GM18868 (cell line): ENCODE measurements around the gene BCKDHA.

Experiments used
- ATAC-seq: cut with Tn5 transposase; IDR thresholded peaks from one replicate; pipeline ENCODE4 v1.9.1; 2021; ENCODE audit warnings: mild to moderate bottlenecking, moderate library complexity; ENCODE audit not compliant: unreplicated experiment

BCKDHA gene

DNA sequence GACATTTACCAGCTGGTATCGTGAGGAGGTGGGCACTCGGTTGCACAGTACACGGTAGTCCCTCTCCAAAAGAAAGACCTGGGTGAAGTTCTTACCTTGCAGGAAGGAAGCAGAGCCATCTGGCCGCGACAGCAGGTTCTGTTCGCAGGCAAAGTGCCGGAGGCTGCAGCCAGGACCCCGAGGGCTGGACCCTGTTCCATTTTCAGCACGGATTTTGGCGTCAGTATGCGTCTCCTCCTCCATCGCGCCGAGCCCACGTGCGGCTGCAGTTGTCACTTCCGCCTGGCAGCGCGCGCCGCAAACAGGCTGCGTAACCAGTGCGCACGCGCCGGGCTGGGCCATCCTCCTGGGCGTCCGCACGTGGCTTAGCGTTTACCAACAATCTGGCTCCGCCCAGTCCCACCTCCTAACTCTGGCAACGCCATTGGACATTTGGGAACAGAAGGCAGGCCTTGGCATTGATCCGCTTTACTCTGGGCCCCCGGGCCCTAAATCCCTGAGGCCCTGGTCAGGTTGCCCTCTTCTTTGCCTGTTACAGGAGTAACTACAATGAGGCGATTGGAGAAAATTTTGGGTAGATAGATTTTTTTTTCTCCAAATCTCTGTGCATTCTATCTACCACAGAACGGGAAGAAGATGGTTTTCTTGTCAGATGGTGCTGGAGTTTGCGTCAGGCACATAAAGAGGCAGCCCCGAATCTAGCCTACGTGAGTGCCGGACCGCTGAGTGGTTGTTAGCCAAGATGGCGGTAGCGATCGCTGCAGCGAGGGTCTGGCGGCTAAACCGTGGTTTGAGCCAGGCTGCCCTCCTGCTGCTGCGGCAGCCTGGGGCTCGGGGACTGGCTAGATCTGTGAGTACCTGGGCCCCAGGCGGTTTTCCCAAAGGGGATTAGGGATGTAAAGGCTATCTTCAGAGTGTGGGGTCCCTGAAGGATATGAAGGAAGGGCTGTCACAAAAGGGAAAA, at the start of gene BCKDHA, which contains the start of gene EXOSC5:
Gene BCKDHA (plus strand): TSS at position 733 of the 964 bp plus-strand sequence. CDS start 10 bp downstream, at position 743.
Gene EXOSC5 (minus strand): TSS at position 274 of the 964 bp plus-strand sequence. CDS start 31 bp downstream, at position 243.
- ATAC-seq: peak; percentile 89

DNA sequence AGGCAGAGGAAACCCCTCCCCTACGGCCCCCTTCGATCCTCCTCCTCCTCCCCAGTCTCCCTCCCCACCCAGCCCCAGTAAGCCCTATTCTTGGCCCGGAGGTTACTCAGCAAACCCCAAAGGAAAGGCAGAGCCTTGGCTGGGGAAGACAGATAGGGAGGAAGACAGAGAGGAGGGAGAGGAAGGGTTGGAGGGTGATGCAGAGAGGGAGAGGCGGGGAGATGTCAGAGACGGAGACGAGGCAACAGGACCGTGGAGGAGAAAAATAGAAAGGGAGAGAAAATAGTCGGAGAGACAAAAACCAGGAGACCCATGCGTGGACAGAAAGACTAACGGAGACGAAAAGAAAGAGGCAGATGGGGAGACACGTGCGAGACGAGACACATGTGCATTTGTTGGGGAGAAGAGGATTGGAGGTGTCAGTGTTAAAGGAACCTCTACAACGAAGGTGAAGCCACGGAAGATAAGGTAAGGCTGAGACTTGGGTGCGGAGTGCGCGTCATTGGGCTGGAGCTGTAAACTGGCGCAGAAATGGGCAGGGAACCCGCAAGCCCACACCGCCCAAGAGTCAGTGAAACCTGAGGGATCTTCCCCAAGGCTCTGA, 46.8 kb upstream of the BCKDHA start:
- no peak for ATAC-seq

DNA sequence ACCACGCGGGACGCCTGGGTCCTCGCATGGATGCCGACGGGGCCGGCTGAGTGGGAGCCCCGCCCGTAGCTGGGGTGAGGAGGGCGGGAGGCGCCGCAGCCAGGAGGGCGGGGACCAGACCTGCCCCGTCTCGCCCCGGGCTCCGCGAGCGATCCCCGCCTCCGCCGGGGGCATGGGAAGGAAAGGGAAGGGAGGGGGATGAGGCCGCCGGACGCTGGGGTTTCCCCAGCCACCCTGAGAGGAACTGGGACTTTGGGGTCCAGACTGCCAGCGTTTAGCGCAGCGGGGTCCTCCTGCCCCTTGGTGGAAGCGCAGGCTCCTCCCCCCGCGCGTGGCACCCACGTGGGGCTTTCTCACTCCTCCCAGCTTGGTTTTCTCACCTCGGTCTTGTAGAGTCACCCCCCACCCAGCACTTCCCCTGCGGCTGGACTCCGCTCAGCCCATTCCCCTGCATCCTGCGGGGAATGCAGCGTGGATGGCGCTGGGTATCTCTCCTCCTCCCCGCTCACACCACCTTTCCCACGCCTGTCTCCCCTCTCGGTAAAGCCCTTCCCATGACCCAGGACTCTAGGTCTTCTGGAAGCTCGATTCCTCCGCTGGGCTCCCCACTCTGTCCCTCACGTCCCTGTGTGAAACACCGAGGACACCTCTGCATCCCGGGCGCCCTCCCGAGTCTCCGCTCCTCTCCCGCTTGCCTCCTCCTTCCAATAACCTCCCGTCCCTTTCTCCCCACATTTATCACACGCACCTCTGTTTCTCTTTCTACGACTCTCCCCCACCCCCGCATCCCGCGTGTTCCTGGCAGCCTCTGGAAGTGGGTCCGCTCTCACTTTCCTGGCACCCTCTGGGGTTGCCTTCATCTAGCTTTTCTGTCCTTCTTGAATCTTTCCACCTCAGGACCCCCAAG, 46.0 kb upstream of the BCKDHA start:
- peak; percentile 41 for ATAC-seq

DNA sequence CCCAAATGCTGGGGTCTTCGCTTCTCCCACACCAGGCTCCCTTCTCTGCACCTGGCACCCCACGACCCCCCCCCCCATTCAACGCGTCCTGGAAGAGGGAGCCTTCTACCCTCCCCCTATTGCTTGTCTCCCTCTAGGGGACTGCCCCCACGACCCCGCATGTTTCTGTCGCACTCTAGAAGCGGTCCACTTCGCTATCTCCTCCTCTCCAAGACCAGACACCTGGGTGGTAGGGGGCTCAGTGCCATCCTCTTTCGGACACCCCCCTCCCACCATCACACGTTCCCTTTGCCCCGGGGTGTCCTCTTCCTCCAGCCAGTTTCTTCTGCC, 45.4 kb upstream of the BCKDHA start:
- ATAC-seq: no peak

GRCh38 chr19:41352609-41353465, 44.8 kb upstream of the BCKDHA start:
- ATAC-seq: no peak

DNA sequence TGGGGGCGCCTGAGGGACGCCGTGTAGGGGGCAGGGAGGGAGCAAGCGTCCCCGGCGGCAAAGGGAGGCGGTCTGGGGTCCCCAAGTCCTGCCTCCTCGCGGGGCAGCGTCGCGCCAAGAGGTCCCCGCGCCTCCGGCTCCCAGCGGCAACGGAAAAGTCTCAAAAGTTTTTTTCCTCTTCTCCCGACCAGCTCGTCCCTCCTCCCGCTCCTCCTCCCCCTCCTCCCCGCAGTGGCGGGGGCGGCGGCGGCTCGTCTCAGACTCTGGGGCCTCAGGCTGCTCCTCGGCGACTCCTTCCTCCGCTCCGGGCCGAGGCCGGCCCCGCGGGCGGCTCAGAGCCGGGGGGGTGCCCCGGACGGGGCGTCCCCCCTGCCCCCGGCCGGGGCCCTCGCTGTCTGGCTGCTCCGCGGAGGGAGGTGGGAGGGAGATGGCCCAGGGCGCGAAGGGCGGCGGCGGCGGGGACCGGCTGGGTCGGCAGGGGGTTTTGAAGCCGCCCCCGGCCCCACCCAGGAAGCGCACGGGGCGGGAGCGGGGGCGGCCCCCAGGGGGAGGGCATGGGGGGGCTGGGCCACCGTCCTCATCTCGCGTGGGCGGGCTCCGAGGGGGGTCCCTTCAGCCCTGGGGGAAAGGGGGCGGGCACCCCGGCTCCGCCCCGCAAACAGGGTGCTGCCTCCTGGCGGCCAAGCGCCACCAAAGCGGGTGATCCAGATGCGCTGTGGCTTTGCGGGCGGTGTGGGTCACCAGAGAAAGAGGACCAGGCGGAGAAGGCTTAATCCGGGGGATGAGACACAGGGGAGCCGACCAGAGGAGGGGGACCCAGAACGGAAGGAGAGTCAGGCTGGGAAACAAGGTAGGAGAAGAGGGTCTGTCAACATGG, 43.9 kb upstream of the BCKDHA start, which contains the start of gene TGFB1:
Gene TGFB1 (minus strand): TSS at position 457 of the 877 bp plus-strand sequence. CDS start 878 bp downstream, outside the sequence.
- ATAC-seq: peak; percentile 47

GRCh38 chr19:41354343-41354953, 43.2 kb upstream of the BCKDHA start:
- no peak for ATAC-seq

DNA sequence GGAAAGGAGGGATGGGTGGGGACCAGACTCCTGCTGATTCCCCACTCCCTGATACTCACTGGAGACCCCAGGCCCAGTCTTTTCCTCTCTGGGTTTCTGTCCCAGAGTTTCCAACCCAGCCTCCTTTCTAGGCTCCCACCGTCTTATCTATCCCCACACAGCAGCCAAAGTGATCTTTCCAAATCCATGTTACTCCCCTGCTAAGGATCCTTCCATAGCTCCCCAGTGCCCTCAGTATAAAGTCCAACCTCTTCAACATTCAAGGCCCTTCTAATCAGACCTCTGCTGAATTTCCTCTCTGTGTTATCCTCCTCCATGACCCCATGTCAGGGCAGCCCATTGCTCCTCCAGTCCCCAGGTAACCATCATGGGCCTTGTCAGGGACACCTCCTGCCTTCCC, 42.6 kb upstream of the BCKDHA start:
- ATAC-seq: no peak

DNA sequence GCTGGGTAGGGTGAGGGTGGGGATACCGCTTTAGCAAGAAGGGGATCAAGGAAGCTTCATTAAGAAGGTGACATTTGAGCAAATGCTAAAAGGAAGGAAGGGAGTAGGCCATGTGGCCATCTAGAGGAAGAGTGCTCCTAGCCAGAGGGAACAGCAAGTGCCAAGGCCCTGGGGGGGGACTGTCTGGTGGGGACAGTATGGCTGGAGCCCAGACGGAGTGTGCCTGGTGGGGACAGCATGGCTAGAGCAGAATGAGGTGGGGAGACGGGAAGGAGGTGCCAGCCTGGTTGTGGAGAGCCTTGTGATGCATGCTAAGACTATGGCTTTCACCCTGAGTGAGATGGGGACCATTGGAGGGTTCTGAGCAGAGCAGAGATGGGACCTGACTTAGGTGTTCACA, 41.8 kb upstream of the BCKDHA start:
- ATAC-seq: no peak

DNA sequence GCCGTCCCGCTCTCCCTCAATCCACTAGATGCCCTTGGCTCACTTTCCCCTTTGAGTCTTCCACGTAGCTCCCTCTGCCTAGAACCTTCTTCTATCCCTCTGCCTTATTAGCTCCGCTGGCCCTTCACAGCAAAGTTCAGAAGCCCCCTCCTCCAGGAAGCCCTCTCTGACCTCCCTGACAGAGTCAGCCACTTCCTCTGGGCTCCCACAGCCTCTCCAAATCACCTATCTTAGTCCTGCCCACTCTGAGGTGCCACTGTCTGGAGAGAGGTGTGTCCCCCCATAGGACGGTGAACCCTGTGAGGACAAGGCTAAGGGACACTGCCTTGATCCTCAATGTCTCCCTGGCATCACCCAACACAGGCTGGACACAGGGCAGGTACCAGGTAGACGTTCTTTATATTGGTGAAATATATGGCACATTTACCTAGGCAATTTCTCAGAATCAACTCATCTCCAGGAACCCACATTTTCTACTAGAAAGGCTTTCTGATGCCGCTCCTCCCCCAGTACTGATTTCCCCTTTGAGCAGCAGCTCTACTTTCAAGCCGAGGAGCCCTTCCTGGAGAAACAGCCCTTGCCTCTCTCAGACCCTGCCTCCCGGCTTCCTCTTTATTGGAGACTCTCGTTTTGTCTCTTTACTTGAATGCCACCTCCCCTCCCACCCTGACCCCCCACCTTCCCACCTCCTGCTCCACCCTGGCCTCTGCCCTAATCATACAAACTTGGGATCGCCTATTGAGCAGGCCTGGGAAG, 40.5 kb upstream of the BCKDHA start:
- ATAC-seq: no peak

DNA sequence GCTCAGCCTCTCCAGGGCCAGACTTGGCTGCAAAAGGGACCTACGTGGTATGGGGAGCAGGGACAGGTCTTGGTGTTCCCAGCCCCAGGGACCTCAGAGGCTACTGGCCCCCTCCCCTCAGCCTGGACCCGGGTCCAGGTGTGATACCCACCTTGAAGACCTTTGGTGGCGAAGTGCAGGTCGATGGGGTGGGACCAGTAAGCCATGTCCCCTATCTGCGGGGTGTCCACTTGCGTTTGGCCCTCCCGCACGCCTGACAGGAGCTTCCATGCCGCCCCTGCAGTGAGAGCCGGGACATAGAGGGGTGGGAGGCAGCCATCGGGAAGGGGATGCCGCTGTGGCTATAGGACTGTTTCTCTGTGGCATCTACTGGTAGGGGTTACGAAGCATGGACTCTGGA, 39.9 kb upstream of the BCKDHA start:
- no peak for ATAC-seq

- ATAC-seq: no peak
Observed at GRCh38 chr19:41359741-41360140, 37.9 kb upstream of the BCKDHA start.

DNA sequence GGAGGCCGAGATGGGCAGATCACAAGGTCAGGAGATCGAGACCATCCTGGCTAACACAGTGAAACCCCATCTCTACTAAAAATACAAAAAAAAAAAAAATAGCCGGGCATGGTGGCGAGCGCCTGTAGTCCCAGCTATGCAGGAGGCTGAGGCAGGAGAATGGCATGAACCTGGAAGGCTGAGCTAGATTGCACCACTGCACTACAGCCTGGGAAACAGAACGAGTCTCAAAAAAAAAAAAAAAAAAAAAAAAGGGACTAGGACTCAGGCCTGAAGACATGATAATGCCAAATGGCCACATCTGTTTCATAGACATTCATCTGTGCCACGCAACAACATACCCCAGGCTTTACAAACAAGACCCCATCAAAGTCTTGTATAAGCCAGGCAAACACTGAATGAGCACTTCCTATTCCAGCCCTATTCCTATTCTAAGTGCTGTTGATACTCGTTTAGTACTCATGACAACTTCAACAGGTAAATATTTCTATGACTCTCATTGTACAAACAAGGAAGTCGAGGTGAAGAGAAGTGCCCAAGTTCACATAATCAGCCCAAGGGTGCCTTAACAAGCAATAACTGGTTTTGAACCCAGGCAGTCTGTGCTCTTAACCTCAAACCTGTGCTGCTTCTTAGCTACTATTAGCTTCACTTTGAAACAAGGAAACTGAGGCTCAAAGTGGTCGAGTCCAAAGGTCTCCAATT, 35.3 kb upstream of the BCKDHA start:
- ATAC-seq: no peak

DNA sequence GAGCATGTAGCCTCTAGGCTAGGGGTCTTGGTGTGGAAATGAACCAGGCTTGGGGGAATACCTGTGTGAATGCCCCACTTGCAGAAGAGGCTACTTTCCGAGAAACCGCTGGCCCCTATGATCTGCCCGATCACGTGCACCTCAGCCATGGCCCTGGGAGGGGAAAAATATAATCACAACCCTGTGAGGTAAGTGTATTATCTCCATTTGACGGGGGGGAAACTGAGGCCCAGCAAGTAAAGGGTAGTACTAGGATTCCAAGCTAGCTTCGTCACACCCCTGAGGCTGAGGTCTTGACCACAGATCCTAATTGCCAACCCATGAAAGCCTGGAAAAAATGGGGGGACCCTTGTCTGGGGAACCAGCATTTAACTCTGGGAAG, 34.3 kb upstream of the BCKDHA start:
- no peak for ATAC-seq

DNA sequence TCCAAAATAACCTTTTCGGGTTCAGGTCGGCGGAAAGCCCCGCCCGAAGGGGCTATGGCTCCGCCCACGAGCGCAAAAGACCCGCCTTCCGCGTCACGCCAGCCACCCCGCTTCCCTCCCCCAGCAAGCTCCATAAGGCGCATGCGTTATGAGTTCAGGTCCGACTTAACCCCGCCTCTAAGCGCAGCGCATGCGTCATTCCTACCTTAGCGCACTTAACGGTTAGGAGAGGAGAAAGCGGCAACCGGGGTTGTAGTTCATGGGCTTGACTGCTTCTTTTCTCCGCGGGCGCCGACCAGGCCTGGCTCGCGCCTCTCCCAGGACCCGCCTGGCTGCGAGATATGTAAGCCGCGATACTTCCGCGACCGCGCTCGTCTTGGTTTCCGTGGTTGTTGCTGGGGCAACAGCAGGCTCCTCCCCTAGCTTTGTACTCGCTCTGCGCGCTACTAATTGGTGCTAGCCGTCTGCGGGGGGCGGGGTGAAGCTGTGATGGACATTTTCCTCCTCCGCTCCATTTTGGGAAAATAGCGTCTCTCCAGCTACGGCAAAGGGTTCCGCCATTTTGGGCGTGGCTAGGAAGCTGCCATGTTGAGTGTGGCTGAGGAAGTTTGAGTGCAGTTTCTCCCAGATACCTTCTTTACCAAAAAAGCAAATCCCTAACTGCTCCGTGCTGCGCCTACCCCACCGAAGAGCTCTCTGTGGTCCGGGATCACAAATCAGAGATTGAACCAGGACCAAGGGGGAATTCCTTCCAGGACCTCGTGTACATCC, 33.7 kb upstream of the BCKDHA start, which contains the start of gene B9D2:
Gene B9D2 (minus strand): TSS at position 397 of the 771 bp plus-strand sequence. CDS start 630 bp downstream, outside the sequence.
- ATAC-seq: peak; percentile 81
